Right atrium auricular region (tissue), 2 donors: ENCODE data around the gene SLC8A1. TPM values are rescaled to one million over a fixed set of nuclear protein-coding genes. Genes with fewer than 3 reads are reported as not detected.
A peak's percentile ranks its signal among the peaks of the same experiment; 100 is the strongest.

Source experiments
- DNase-seq: peaks from one replicate; pipeline ENCODE4 v3.0.0-alpha.2; 2019; ENCODE audit warnings: low spot score
- H3K27ac ChIP-seq, 2 donors: fragments of 200-600 bp; sonication (generic); 1 replicate in 1 of 2; 2 replicates in 1 of 2; pipeline ENCODE4 v1.5.1; 2016 to 2019
- H3K27me3 ChIP-seq, 2 donors: fragments of 200-600 bp; sonication (generic); one replicate each; pipeline versions ENCODE4 v1.5.1 to v1.6.0; 2017 to 2019
- H3K36me3 ChIP-seq: fragments of 200-600 bp; sonication (generic); one replicate; pipeline ENCODE4 v1.5.1; 2016
- H3K4me1 ChIP-seq, 2 donors: fragments of 200-600 bp; sonication (generic); one replicate each; pipeline versions ENCODE4 v1.5.1 to v1.6.0; 2017 to 2019
- H3K4me3 ChIP-seq, 2 donors: fragments of 200-600 bp; sonication (generic); 1 replicate in 1 of 2; 2 replicates in 1 of 2; pipeline ENCODE4 v1.5.1; 2017 to 2019; ENCODE audit warnings: mild to moderate bottlenecking in 1 of 2, moderate library complexity in 1 of 2
- H3K9me3 ChIP-seq, 2 donors: fragments of 200-600 bp; sonication (generic); one replicate each; pipeline ENCODE4 v1.5.1; 2019
- total RNA-seq, 2 donors: library from RNA; depleted of rRNA; stranded (reverse); fragments of >200 nt; gene quantifications; one replicate each; pipeline ENCODE4 v1.1.0, GENCODE V29; 2016
- TF ChIP-seq, protein P1 (sequence below), 2 donors: fragments of 200-600 bp; sonication (generic); IDR thresholded peaks; one replicate each; pipeline ENCODE4 v1.5.1; 2019; ENCODE audit warnings: antibody characterized with exemption in 2 of 2

Gene SLC8A1
- total RNA-seq, 2 donors from 2014 or later, result 493 to 738 TPM

DNA sequence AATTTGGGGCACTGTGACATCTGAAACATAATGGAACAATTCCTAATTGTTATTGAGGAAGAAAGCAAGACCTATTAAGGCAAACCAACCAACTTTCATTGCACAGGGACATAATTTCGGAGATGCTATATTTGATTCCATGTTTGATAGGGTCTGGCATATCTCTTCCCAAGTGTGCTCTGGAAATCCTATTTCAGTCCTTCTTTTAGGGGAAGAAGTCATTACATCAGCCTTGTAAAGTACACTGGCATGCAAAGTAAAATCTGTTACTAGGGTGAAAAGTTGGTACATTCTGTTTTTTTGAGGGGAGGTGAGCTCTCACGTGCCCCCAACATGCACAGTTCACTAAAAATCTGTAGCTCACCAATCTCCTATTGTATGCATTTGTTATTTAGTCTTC, 172.4 kb downstream of the SLC8A1 start:
- no peaks in the 10 kb centered on the region for H3K27me3 ChIP-seq
- H3K4me3 ChIP-seq, result no peak overlapping the region
- no peaks in the 10 kb centered on the region for H3K36me3 ChIP-seq
- TF ChIP-seq, protein P1, sequence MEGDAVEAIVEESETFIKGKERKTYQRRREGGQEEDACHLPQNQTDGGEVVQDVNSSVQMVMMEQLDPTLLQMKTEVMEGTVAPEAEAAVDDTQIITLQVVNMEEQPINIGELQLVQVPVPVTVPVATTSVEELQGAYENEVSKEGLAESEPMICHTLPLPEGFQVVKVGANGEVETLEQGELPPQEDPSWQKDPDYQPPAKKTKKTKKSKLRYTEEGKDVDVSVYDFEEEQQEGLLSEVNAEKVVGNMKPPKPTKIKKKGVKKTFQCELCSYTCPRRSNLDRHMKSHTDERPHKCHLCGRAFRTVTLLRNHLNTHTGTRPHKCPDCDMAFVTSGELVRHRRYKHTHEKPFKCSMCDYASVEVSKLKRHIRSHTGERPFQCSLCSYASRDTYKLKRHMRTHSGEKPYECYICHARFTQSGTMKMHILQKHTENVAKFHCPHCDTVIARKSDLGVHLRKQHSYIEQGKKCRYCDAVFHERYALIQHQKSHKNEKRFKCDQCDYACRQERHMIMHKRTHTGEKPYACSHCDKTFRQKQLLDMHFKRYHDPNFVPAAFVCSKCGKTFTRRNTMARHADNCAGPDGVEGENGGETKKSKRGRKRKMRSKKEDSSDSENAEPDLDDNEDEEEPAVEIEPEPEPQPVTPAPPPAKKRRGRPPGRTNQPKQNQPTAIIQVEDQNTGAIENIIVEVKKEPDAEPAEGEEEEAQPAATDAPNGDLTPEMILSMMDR (IDR thresholded peaks at IDR 0.05), result no peak
- no peak for DNase-seq
- H3K9me3 ChIP-seq, result no peaks in the 10 kb centered on the region
- no peak overlapping the region for H3K27ac ChIP-seq
- H3K4me1 ChIP-seq, result peaks cover 0 to 60% of the 10 kb centered on the region in 2 donors

GRCh38 chr2:40279001-40279400, 172.9 kb downstream of the SLC8A1 start:
- H3K27ac ChIP-seq, result peak overlapping the region in 1 of 2 donors; percentile 22
- TF ChIP-seq, protein P1 (IDR thresholded peaks at IDR 0.05), result no peak
- no peak for DNase-seq
- no peaks in the 10 kb centered on the region for H3K27me3 ChIP-seq
- peaks cover 0 to 64% of the 10 kb centered on the region in 2 donors for H3K4me1 ChIP-seq
- no peaks in the 10 kb centered on the region for H3K36me3 ChIP-seq
- no peak overlapping the region for H3K4me3 ChIP-seq
- no peaks in the 10 kb centered on the region for H3K9me3 ChIP-seq

DNA sequence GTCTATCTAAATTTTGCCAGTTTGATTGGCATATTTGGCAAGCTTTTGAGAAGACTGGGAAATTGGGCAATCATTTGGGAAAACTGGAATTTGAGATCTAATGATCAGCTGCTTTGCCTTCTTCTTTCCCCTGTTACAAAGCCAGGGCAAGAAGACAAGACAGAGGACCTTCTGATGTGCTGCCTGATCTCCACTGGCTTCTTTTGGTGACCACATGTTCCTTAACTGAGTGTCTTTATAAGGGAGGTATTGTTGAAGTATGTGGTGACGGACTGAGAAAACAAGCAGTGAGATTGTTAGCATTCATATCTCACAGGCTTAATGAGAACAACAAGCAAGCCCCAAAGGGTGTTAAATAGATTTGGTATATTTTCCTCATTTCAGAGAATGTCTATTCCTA, 175.8 kb downstream of the SLC8A1 start:
- TF ChIP-seq, protein P1 (IDR thresholded peaks at IDR 0.05), result no peak
- H3K9me3 ChIP-seq, result no peaks in the 10 kb centered on the region
- no peak for DNase-seq
- H3K4me3 ChIP-seq, result no peak overlapping the region
- H3K27ac ChIP-seq, result no peak overlapping the region
- peaks cover 0 to 54% of the 10 kb centered on the region in 2 donors for H3K4me1 ChIP-seq
- H3K36me3 ChIP-seq, result no peaks in the 10 kb centered on the region
- no peaks in the 10 kb centered on the region for H3K27me3 ChIP-seq

GRCh38 chr2:40274270-40274669, 177.6 kb downstream of the SLC8A1 start:
- TF ChIP-seq, protein P1 (IDR thresholded peaks at IDR 0.05), result no peak
- no peaks in the 10 kb centered on the region for H3K27me3 ChIP-seq
- H3K4me1 ChIP-seq, result peaks cover 0 to 49% of the 10 kb centered on the region in 2 donors
- no peaks in the 10 kb centered on the region for H3K36me3 ChIP-seq
- no peak overlapping the region for H3K4me3 ChIP-seq
- H3K9me3 ChIP-seq, result no peaks in the 10 kb centered on the region
- no peak for DNase-seq
- peak overlapping the region in 1 of 2 donors; percentile 12 for H3K27ac ChIP-seq

DNA sequence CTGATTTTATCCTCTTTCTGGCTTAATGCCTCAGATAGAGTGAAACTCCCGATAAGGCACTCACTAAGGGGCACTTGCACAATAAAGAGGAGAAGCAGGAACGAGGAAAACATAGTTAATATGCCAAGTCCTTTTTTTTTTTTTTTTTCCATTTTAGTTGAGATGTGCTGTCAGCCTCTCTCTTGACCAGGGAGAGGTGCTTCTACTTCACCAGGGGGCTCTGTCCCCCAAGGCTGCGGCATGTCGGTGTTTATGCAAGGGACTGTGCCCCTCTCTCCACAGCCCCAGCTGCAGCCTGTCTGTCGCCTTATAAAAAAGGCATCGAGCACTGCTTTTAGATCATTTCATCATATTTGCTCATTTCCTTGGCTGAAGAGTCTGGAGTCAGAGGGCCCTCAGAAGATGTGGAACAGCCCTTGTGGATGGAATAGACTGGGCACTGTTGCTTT, 178.1 kb downstream of the SLC8A1 start:
- H3K36me3 ChIP-seq, result no peaks in the 10 kb centered on the region
- peak overlapping the region in 1 of 2 donors; percentile 12 for H3K27ac ChIP-seq
- no peak overlapping the region for H3K4me3 ChIP-seq
- no peaks in the 10 kb centered on the region for H3K9me3 ChIP-seq
- peaks cover 0 to 43% of the 10 kb centered on the region in 2 donors for H3K4me1 ChIP-seq
- TF ChIP-seq, protein P1 (IDR thresholded peaks at IDR 0.05), result no peak
- no peaks in the 10 kb centered on the region for H3K27me3 ChIP-seq
- DNase-seq, result no peak

DNA sequence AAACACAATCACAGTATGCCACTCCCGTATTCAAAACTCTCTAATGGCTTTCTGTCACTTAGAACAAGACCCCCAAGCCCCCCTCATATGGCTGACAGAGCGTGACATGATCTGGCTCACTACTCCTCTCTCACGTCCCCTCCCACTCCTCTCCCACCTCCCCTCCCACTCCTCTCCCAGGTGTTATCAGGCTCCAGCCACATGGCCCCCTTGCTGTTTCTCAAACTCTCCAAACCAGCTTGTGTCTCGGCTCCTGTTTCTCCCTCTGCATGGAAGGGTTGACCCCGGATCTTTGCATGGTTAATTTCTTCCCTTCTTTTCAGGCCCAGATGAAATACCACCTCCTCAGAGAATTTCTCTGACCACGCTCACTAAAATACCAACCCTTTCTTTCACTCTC, 180.8 kb downstream of the SLC8A1 start:
- no peak overlapping the region for H3K27ac ChIP-seq
- no peaks in the 10 kb centered on the region for H3K27me3 ChIP-seq
- no peak for DNase-seq
- no peaks in the 10 kb centered on the region for H3K36me3 ChIP-seq
- H3K4me1 ChIP-seq, result peaks cover 0 to 40% of the 10 kb centered on the region in 2 donors
- no peaks in the 10 kb centered on the region for H3K9me3 ChIP-seq
- no peak overlapping the region for H3K4me3 ChIP-seq
- TF ChIP-seq, protein P1 (IDR thresholded peaks at IDR 0.05), result no peak
